ENCODE results near the gene PIAS2. TPM values are rescaled to one million over a fixed set of nuclear protein-coding genes. Genes with fewer than 3 reads are reported as not detected.

Gene PIAS2
- total RNA-seq, 1 experiment from 2014 or later: 72.8 TPM

DNA sequence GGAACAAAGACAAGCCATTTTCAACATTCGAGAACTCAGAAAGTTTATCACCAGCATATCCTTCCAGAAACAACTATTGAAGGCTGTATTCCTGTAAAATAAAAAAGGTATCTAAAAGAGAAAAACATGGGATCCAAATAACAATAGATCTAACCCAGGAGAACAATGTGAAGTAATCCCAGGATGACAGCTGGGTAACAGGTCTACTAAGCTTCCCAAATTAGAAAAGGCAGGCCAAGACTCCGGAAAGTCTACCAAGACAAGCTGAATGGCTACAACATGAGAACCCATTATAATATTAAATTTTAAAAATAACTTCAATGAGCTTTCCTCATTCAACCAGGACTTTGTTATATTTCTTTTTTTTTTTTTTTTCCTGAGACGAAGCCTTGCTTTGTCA lies 6.5 kb downstream of the PIAS2 start:
- Histone ChIP-seq H3K4me1 (ENCODE audit: insufficient read depth, low read length, poor library complexity, severe bottlenecking) (peaks cover 16% of the 10 kb centered on the region), H3K4me3 (ENCODE audit: low read depth, low read length, poor library complexity, severe bottlenecking) (no peak overlapping the region), H3K27ac (ENCODE audit: low read depth, low read length, poor library complexity, severe bottlenecking) (no peak overlapping the region), H3K36me3 (ENCODE audit: insufficient read depth, low read length, poor library complexity, severe bottlenecking) (peaks cover 4% of the 10 kb centered on the region), H3K9me3 (ENCODE audit: low read depth, low read length, poor library complexity, severe bottlenecking) (peaks cover 4% of the 10 kb centered on the region), H3K27me3 (replicated peaks; ENCODE audit: insufficient read depth, low read depth, low read length, poor library complexity) (no peaks in the 10 kb centered on the region)
- ChIA-PET POLR2A (ENCODE audit: low non-redundant PET) (no interaction called here), CTCF (no interaction called here)
- no peak for DNase-seq (ENCODE audit: low spot score)
- no peak for TF ChIP-seq EZH2 (IDR thresholded peaks at IDR 0.05; ENCODE audit: borderline replicate concordance, low read depth, low read length, poor library complexity, severe bottlenecking)
- TF ChIP-seq, protein P1, sequence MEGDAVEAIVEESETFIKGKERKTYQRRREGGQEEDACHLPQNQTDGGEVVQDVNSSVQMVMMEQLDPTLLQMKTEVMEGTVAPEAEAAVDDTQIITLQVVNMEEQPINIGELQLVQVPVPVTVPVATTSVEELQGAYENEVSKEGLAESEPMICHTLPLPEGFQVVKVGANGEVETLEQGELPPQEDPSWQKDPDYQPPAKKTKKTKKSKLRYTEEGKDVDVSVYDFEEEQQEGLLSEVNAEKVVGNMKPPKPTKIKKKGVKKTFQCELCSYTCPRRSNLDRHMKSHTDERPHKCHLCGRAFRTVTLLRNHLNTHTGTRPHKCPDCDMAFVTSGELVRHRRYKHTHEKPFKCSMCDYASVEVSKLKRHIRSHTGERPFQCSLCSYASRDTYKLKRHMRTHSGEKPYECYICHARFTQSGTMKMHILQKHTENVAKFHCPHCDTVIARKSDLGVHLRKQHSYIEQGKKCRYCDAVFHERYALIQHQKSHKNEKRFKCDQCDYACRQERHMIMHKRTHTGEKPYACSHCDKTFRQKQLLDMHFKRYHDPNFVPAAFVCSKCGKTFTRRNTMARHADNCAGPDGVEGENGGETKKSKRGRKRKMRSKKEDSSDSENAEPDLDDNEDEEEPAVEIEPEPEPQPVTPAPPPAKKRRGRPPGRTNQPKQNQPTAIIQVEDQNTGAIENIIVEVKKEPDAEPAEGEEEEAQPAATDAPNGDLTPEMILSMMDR (conservative IDR thresholded peaks at IDR 0.05; ENCODE audit: low read depth, low read length): no peak
- intact Hi-C loops (cut with micrococcal nuclease; ENCODE audit: unreplicated experiment): no loop called here
- no TSS peak for BruUV-seq (replicated peaks)

DNA sequence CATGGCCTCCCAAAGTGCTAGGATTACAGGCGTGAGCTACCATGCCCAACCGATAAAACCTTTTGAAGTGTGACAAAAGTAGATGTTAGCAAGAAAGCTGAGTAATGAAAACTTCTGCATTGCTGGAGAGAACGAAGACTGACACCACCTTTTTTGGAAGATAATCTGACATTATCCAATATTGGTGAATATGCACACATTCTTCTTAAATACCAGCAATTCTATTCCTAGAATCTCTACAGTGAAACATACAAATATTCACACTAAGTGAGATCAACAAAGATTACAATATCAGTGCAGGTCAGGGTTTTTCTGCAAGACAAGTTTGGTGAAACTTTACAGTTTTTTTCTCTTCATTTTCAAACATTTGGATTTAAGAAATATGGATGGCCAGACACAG lies 7.8 kb downstream of the PIAS2 start:
- ChIA-PET POLR2A (ENCODE audit: low non-redundant PET) (no interaction called here), CTCF (no interaction called here)
- Histone ChIP-seq H3K4me3 (ENCODE audit: low read depth, low read length, poor library complexity, severe bottlenecking) (no peak overlapping the region), H3K27ac (ENCODE audit: low read depth, low read length, poor library complexity, severe bottlenecking) (no peak overlapping the region), H3K9me3 (ENCODE audit: low read depth, low read length, poor library complexity, severe bottlenecking) (peaks cover 4% of the 10 kb centered on the region), H3K4me1 (ENCODE audit: insufficient read depth, low read length, poor library complexity, severe bottlenecking) (peaks cover 9% of the 10 kb centered on the region), H3K27me3 (replicated peaks; ENCODE audit: insufficient read depth, low read depth, low read length, poor library complexity) (no peaks in the 10 kb centered on the region), H3K36me3 (ENCODE audit: insufficient read depth, low read length, poor library complexity, severe bottlenecking) (peaks cover 4% of the 10 kb centered on the region)
- TF ChIP-seq, protein P1 (conservative IDR thresholded peaks at IDR 0.05; ENCODE audit: low read depth, low read length): no peak
- no peak for TF ChIP-seq EZH2 (IDR thresholded peaks at IDR 0.05; ENCODE audit: borderline replicate concordance, low read depth, low read length, poor library complexity, severe bottlenecking)
- no peak for DNase-seq (ENCODE audit: low spot score)
- intact Hi-C loops (cut with micrococcal nuclease; ENCODE audit: unreplicated experiment): no loop called here
- no TSS peak for BruUV-seq (replicated peaks)

DNA sequence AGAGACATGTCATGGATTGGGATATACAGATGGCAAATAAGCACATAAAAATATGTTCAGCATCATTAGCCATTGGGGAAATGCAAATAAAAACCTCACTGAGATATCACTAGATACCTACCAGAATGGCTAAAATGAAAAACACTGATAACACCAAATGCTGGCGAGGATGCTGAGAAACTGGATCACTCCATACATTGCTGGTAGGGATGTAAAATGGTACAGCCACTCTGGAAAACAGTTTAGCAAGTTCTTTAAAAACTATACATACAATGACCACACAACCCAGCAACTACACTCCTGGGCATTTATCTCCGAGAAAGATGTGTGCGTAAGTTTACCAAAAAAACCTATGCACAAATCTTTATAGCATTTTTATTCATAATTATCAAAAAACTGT lies 13.9 kb downstream of the PIAS2 start:
- H3K4me1 ChIP-seq (ENCODE audit: insufficient read depth, low read length, poor library complexity, severe bottlenecking): no peaks in the 10 kb centered on the region
- TF ChIP-seq, protein P1 (conservative IDR thresholded peaks at IDR 0.05; ENCODE audit: low read depth, low read length): no peak
- no peak for TF ChIP-seq EZH2 (IDR thresholded peaks at IDR 0.05; ENCODE audit: borderline replicate concordance, low read depth, low read length, poor library complexity, severe bottlenecking)
- BruUV-seq (replicated peaks): no TSS peak
- H3K36me3 ChIP-seq (ENCODE audit: insufficient read depth, low read length, poor library complexity, severe bottlenecking): peaks cover 3% of the 10 kb centered on the region
- peaks cover 4% of the 10 kb centered on the region for H3K9me3 ChIP-seq (ENCODE audit: low read depth, low read length, poor library complexity, severe bottlenecking)
- H3K4me3 ChIP-seq (ENCODE audit: low read depth, low read length, poor library complexity, severe bottlenecking): no peak overlapping the region
- CTCF ChIA-PET: no interaction called here
- intact Hi-C loops (cut with micrococcal nuclease; ENCODE audit: unreplicated experiment): no loop called here
- no peaks in the 10 kb centered on the region for H3K27me3 ChIP-seq (replicated peaks; ENCODE audit: insufficient read depth, low read depth, low read length, poor library complexity)
- H3K27ac ChIP-seq (ENCODE audit: low read depth, low read length, poor library complexity, severe bottlenecking): no peak overlapping the region
- POLR2A ChIA-PET (ENCODE audit: low non-redundant PET): no interaction called here
- no peak for DNase-seq (ENCODE audit: low spot score)
